ENCODE measurements around the gene PNO1.
"Not testable (repeated sequence)": the region's sequence is repeated elsewhere in the genome, so short reads cannot be mapped to it uniquely, and the experiment has no call there.

PNO1 gene

GRCh38 chr2:68157402-68158133 is at the start of gene PNO1:
Gene PNO1, plus strand, starts transcription at chr2:68157888. Its CDS starts 47 bp downstream, at chr2:68157935.
- in situ Hi-C loops (cut with MboI; ENCODE audit: low pct_unique_long_range_greater_than_20kb, low sequenced_read_pairs, unreplicated experiment) = no loop called here
- TF ChIP-seq CTCF (IDR thresholded peaks at IDR 0.05; ENCODE audit: extremely low read depth, insufficient read depth, missing control alignments) = no peak
- peak; percentile 92 for DNase-seq (ENCODE audit: low spot score)

- no peak for DNase-seq (ENCODE audit: low spot score)
- in situ Hi-C loops (cut with MboI; ENCODE audit: low pct_unique_long_range_greater_than_20kb, low sequenced_read_pairs, unreplicated experiment) = no loop called here
- TF ChIP-seq CTCF (IDR thresholded peaks at IDR 0.05; ENCODE audit: extremely low read depth, insufficient read depth, missing control alignments) = no peak
Measured at GRCh38 chr2:68108120-68108519, 49.6 kb upstream of the PNO1 start.

- no peak for DNase-seq (ENCODE audit: low spot score)
- TF ChIP-seq CTCF (IDR thresholded peaks at IDR 0.05; ENCODE audit: extremely low read depth, insufficient read depth, missing control alignments) = no peak
- in situ Hi-C loops (cut with MboI; ENCODE audit: low pct_unique_long_range_greater_than_20kb, low sequenced_read_pairs, unreplicated experiment) = no loop called here
Measured at GRCh38 chr2:68110102-68110501, 47.6 kb upstream of the PNO1 start.

- DNase-seq (ENCODE audit: low spot score) = no peak
- in situ Hi-C loops (cut with MboI; ENCODE audit: low pct_unique_long_range_greater_than_20kb, low sequenced_read_pairs, unreplicated experiment) = no loop called here
- no peak for TF ChIP-seq CTCF (IDR thresholded peaks at IDR 0.05; ENCODE audit: extremely low read depth, insufficient read depth, missing control alignments)
Measured at GRCh38 chr2:68115965-68116364, 41.7 kb upstream of the PNO1 start.

- in situ Hi-C loops (cut with MboI; ENCODE audit: low pct_unique_long_range_greater_than_20kb, low sequenced_read_pairs, unreplicated experiment); DNase-seq (ENCODE audit: low spot score): not testable (repeated sequence)
Measured at GRCh38 chr2:68117922-68118321, 39.8 kb upstream of the PNO1 start.

GRCh38 chr2:68118816-68119215 is 38.9 kb upstream of the PNO1 start:
- TF ChIP-seq CTCF (IDR thresholded peaks at IDR 0.05; ENCODE audit: extremely low read depth, insufficient read depth, missing control alignments) = no peak
- DNase-seq (ENCODE audit: low spot score) = no peak
- in situ Hi-C loops (cut with MboI; ENCODE audit: low pct_unique_long_range_greater_than_20kb, low sequenced_read_pairs, unreplicated experiment) = no loop called here

- TF ChIP-seq CTCF (IDR thresholded peaks at IDR 0.05; ENCODE audit: extremely low read depth, insufficient read depth, missing control alignments) = no peak
- in situ Hi-C loops (cut with MboI; ENCODE audit: low pct_unique_long_range_greater_than_20kb, low sequenced_read_pairs, unreplicated experiment) = no loop called here
- no peak for DNase-seq (ENCODE audit: low spot score)
Measured at GRCh38 chr2:68119504-68119903, 38.2 kb upstream of the PNO1 start.
